ENCODE results near the gene HOXA9.
A peak's percentile ranks its signal among the peaks of the same experiment; 100 is the strongest.

- TF ChIP-seq CTCF (IDR thresholded peaks at IDR 0.05 in 8 of 11, conservative IDR thresholded peaks at IDR 0.05 in 3 of 11): no peak
- no peak for TF ChIP-seq POLR2A (IDR thresholded peaks at IDR 0.05)
- TF ChIP-seq POLR2AphosphoS5 (IDR thresholded peaks at IDR 0.05): peak in 2 of 3 donors; percentile 25 to 27
Observed at GRCh38 chr7:27188386-27189294, 23.3 kb upstream of the HOXA9 start.
